K562 (cell line): Measurements from ENCODE around the gene TLL1. TPM values are rescaled to one million over a fixed set of nuclear protein-coding genes. Genes with fewer than 3 reads are reported as not detected.

ENCODE experiments used
- ATAC-seq: fragments of 200-7000 bp; cut with Tn5 transposase; 3 replicates; pipeline ENCODE4 v1.9.1; 2020; ENCODE audit warnings: moderate library complexity
- BruUV-seq: library from RNA; stranded (reverse); fragments of 400-500 nt; replicated peaks from 2 replicates; lab custom pipeline; 2021; lab: Mats Ljungman, UMichigan
- CTCF ChIA-PET: fragments of 300-600 bp; formaldehyde crosslinking; extraction: SDS; loops from one replicate; lab custom pipeline; 2021; ENCODE audit warnings: low intra/inter-chr PET ratio; lab: Yijun Ruan, JAX
- POLR2A ChIA-PET: fragments of 300-600, 350-650 bp; sonication (Branson Sonifier 250); formaldehyde crosslinking; extraction: SDS; loops from one replicate; lab custom pipeline; 2021; ENCODE audit warnings: antibody characterized with exemption, inconsistent platforms; lab: Yijun Ruan, JAX
- DNase-seq, 4 experiments: peaks; one replicate each; pipeline versions ENCODE4 v3.0.0 to v3.0.0-alpha.2; 2011 to 2018; ENCODE audit warnings: low spot score in 3 of 4, mixed read lengths in 3 of 4; ENCODE audit errors: extremely low read depth in 1 of 4
- FAIRE-seq: peaks from 2 replicates; lab custom pipeline; 2011; peaks lifted over from hg19 to GRCh38; lab: Jason Lieb, UNC
- H2AFZ ChIP-seq: 2 replicates; pipeline ENCODE4 v1.6.0; 2011; ENCODE audit warnings: low read depth, low read length, control low read depth, inconsistent platforms
- H3K27ac ChIP-seq: fragments of 200-600 bp; 3 replicates; pipeline ENCODE4 v1.8.0; 2011; ENCODE audit warnings: low read depth, mild to moderate bottlenecking, control low read depth, inconsistent platforms, low read length, moderate library complexity, mixed read lengths; ENCODE audit errors: extremely low read depth
- H3K27me3 ChIP-seq, 2 experiments: fragments of 300-600 bp in 1 of 2; 2 replicates in 1 of 2; 3 replicates in 1 of 2; pipeline versions ENCODE4 v1.6.0 to v1.8.0; 2011; ENCODE audit warnings: inconsistent platforms in 2 of 2, low read length in 2 of 2, mild to moderate bottlenecking in 1 of 2, mixed read lengths in 1 of 2, moderate library complexity in 1 of 2; ENCODE audit not compliant: control insufficient read depth in 2 of 2, insufficient read depth in 2 of 2
- H3K36me3 ChIP-seq: fragments of 300-600 bp; 3 replicates; pipeline ENCODE4 v1.8.0; 2011; ENCODE audit warnings: mild to moderate bottlenecking, low read length, inconsistent platforms; ENCODE audit not compliant: control insufficient read depth, insufficient read depth
- H3K4me1 ChIP-seq, 2 experiments: fragments of 200-600 bp in 1 of 2; replicated peaks in 1 of 2; 2 replicates in 1 of 2; 3 replicates in 1 of 2; pipeline versions ENCODE4 v1.5.1 to v1.8.0; 2011; ENCODE audit warnings: inconsistent platforms in 2 of 2, low read length in 2 of 2, mild to moderate bottlenecking in 1 of 2, mixed read lengths in 1 of 2, moderate library complexity in 1 of 2; ENCODE audit not compliant: control insufficient read depth in 2 of 2, insufficient read depth in 2 of 2
- H3K4me2 ChIP-seq: 2 replicates; pipeline ENCODE4 v1.6.1; 2011; ENCODE audit warnings: low read length, control low read depth, inconsistent platforms, mixed read lengths; ENCODE audit not compliant: insufficient read depth
- H3K4me3 ChIP-seq: fragments of 200-600 bp; sonication (generic), shearing (Covaris generic); 2 replicates; pipeline ENCODE4 v1.5.1; 2016; ENCODE audit warnings: control low read depth, inconsistent platforms
- H3K79me2 ChIP-seq: fragments of 200-600 bp; 3 replicates; pipeline ENCODE4 v1.8.0; 2011; ENCODE audit warnings: low read length, inconsistent platforms; ENCODE audit not compliant: control insufficient read depth, insufficient read depth
- H3K9ac ChIP-seq, 2 experiments: 2 replicates each; pipeline versions ENCODE4 v1.6.0 to v1.6.1; 2011; ENCODE audit warnings: low read depth in 2 of 2, low read length in 2 of 2, control low read depth in 1 of 2, inconsistent platforms in 1 of 2, mild to moderate bottlenecking in 1 of 2, mixed read lengths in 1 of 2; ENCODE audit not compliant: insufficient read depth in 1 of 2
- H3K9me1 ChIP-seq: one replicate; pipeline ENCODE4 v1.6.0; 2011; ENCODE audit warnings: inconsistent platforms, mild to moderate bottlenecking, low read length, moderate library complexity; ENCODE audit not compliant: control insufficient read depth, insufficient read depth
- H3K9me3 ChIP-seq: replicated peaks from 2 replicates; pipeline ENCODE4 v1.5.1; 2011; ENCODE audit warnings: low read depth, low read length, inconsistent platforms; ENCODE audit not compliant: control insufficient read depth, insufficient read depth
- H4K20me1 ChIP-seq: replicated peaks from 2 replicates; pipeline ENCODE4 v1.6.1; 2011; ENCODE audit warnings: low read length, inconsistent platforms, mixed read lengths; ENCODE audit not compliant: control insufficient read depth, insufficient read depth
- CHD4 ChIP-seq: fragments of 200-600 bp; sonication (generic); IDR thresholded peaks from 3 replicates; pipeline ENCODE4 v1.6.1; 2012; ENCODE audit warnings: low read depth, mild to moderate bottlenecking, mixed read lengths, low read length, inconsistent platforms; ENCODE audit not compliant: insufficient read depth, insufficient replicate concordance, poor library complexity, severe bottlenecking
- CUX1 ChIP-seq: fragments of 200-800 bp; sonication (Bioruptor generic); IDR thresholded peaks from 2 replicates; pipeline ENCODE4 v1.6.1; 2016; ENCODE audit warnings: missing genetic modification characterization, missing compliant biosample characterization
- HNRNPLL ChIP-seq: fragments of 200-400 bp; formaldehyde crosslinking; IDR thresholded peaks from 2 replicates; pipeline ENCODE4 v1.6.1; 2017; ENCODE audit warnings: low read length, low read depth, mild to moderate bottlenecking; ENCODE audit not compliant: poor library complexity, severe bottlenecking
- KLF6 ChIP-seq: fragments of 250-450 bp; sonication (Bioruptor Pico); IDR thresholded peaks from 2 replicates; pipeline ENCODE4 v1.4.0; 2020; ENCODE audit warnings: mild to moderate bottlenecking, moderate library complexity, borderline replicate concordance
- RAD21 ChIP-seq, 2 experiments: fragments of 250-450 bp in 1 of 2; fragments of 450-650 bp in 1 of 2; sonication (Bioruptor Pico) in 1 of 2; formaldehyde crosslinking in 1 of 2; IDR thresholded peaks in 1 of 2; conservative IDR thresholded peaks in 1 of 2; 2 replicates each; pipeline versions ENCODE4 v1.4.0 to v1.8.0; 2020 to 2022; ENCODE audit warnings: mild to moderate bottlenecking in 2 of 2, moderate library complexity in 1 of 2
- SP2 ChIP-seq: IDR thresholded peaks from 2 replicates; pipeline ENCODE4 v1.6.1; 2011; ENCODE audit warnings: mild to moderate bottlenecking, low read depth, low read length, moderate library complexity; ENCODE audit not compliant: poor library complexity, severe bottlenecking; ENCODE audit errors: extremely low read depth
- WHSC1 ChIP-seq: IDR thresholded peaks from one replicate; pipeline ENCODE4 v1.6.1; 2012; ENCODE audit warnings: low read length, control low read depth, inconsistent platforms
- ZKSCAN1 ChIP-seq: fragments of 150-350 bp; IDR thresholded peaks from 2 replicates; pipeline ENCODE4 v1.6.1; 2016; ENCODE audit warnings: low read depth, low read length
- ZNF146 ChIP-seq: IDR thresholded peaks from one replicate; pipeline ENCODE4 v1.6.1; 2018; ENCODE audit warnings: missing compliant biosample characterization; ENCODE audit not compliant: unreplicated experiment
- WGBS: fragments of 100-300 bp; shearing (Covaris generic); methylation state at CpG from one replicate; pipeline ENCODE4 v1.1.6; 2016; ENCODE audit warnings: low coverage, mixed read lengths; ENCODE audit not compliant: insufficient coverage; ENCODE audit errors: missing lambda C conversion rate; 5-methylcytosine and 5-hydroxymethylcytosine counted together
- in situ Hi-C: fragments of 300-500 bp; cut with MboI; formaldehyde crosslinking; loops from 4 replicates; pipeline ENCODE4 v1.15.0; 2018; ENCODE audit warnings: inconsistent platforms, mixed read lengths
- intact Hi-C: fragments of 100-400 bp; cut with micrococcal nuclease; formaldehyde crosslinking; loops from 2 replicates; pipeline ENCODE4 v1.14.2; 2022
- polyA plus RNA-seq, 8 experiments: library from polyadenylated mRNA; depleted of rRNA in 4 of 8; stranded (reverse) in 5 of 8; unstranded in 3 of 8; fragments of >200 nt; fragmentation: Nextera tagmentation in 2 of 8; fragmentation: Illumina TruSeq in 1 of 8; extraction: Ambion mirVana in 2 of 8; extraction: Trizol in 1 of 8; gene quantifications; 2 replicates each; pipeline versions ENCODE4 v1.2.1 to v1.2.3, GENCODE V29; 2011 to 2014; ENCODE audit warnings: inconsistent platforms in 1 of 8, missing spikeins in 1 of 8
- total RNA-seq, 7 experiments: library from RNA; depleted of rRNA in 6 of 7; stranded (reverse); fragments of >200 nt in 6 of 7; fragmentation: Illumina TruSeq in 2 of 7; extraction: Trizol in 2 of 7; gene quantifications; 2 replicates each; pipeline versions ENCODE4 v1.2.1 to v1.2.3, GENCODE V29; 2011 to 2021; ENCODE audit warnings: low replicate concordance in 1 of 7

TLL1 gene
- total and polyA plus RNA-seq, 9 of the 15 experiments (the other 6 are each of a cell fraction or from before 2014, with no cell fraction given), result not detected

DNA sequence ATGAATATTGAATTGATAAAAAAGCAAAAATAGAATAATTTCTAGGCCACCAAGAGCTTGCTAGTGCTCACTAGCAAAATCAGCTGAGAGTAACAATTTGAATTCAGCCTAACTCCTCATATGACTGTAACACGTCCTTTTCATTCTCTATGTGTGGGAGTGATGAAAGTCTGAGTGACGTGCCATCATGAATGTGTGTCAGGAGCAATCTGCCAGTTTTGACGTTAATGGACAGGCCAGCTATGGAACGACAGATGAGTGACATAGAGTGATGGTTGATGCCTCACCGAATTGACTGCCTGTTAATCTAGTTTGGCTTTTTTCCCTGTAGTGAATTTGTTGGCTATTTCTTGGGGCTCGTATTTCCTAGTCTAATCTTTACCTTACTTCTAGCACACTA, 200.7 kb downstream of the TLL1 start:
- H3K9ac ChIP-seq, result no peak overlapping the region
- WGBS, result 0% methylated on average over 6 of the region's 6 CpGs
- H3K4me1 ChIP-seq, result no peaks in the 10 kb centered on the region
- no peak for FAIRE-seq
- no peak overlapping the region for H2AFZ ChIP-seq
- H3K27ac ChIP-seq, result no peak overlapping the region
- H3K4me3 ChIP-seq, result no peak overlapping the region
- no peaks in the 10 kb centered on the region for H4K20me1 ChIP-seq
- no peaks in the 10 kb centered on the region for H3K9me3 ChIP-seq
- no peak for DNase-seq
- ChIA-PET CTCF (no interaction called here), POLR2A (no interaction called here)
- TF ChIP-seq WHSC1 (no peak), RAD21 (CRISPR knock-in tag; conservative IDR thresholded peaks at IDR 0.05 in 1 of 2, IDR thresholded peaks at IDR 0.05 in 1 of 2) (no peak), ZNF146 (no peak), KLF6 (CRISPR knock-in tag) (no peak), CHD4 (no peak), ZKSCAN1 (no peak)
- H3K36me3 ChIP-seq, result no peaks in the 10 kb centered on the region
- in situ Hi-C loops (no loop called here), intact Hi-C loops (no loop called here)
- H3K27me3 ChIP-seq, result no peaks in the 10 kb centered on the region
- no peaks in the 10 kb centered on the region for H3K79me2 ChIP-seq
- no peak for ATAC-seq
- BruUV-seq, result no TSS peak
- no peak overlapping the region for H3K4me2 ChIP-seq
- no peaks in the 10 kb centered on the region for H3K9me1 ChIP-seq

GRCh38 chr4:166075599-166075998, 202.6 kb downstream of the TLL1 start:
- Histone ChIP-seq H3K27me3 (no peaks in the 10 kb centered on the region), H2AFZ (no peak overlapping the region), H4K20me1 (no peaks in the 10 kb centered on the region), H3K27ac (no peak overlapping the region), H3K4me1 (no peaks in the 10 kb centered on the region), H3K79me2 (no peaks in the 10 kb centered on the region), H3K4me3 (no peak overlapping the region), H3K4me2 (no peak overlapping the region), H3K9me3 (no peaks in the 10 kb centered on the region), H3K36me3 (no peaks in the 10 kb centered on the region), H3K9me1 (no peaks in the 10 kb centered on the region), H3K9ac (no peak overlapping the region)
- in situ Hi-C loops (loop anchor here (25.0 kb wide), 1 partner anchor 938 kb away; no protein-coding TSS in a partner anchor), intact Hi-C loops (no loop called here)
- DNase-seq (no peak), FAIRE-seq (no peak), ATAC-seq (no peak)
- 0% methylated on average over 1 of the region's 1 CpG for WGBS
- ChIA-PET POLR2A (no interaction called here), CTCF (no interaction called here)
- no TSS peak for BruUV-seq
- TF ChIP-seq CUX1 (CRISPR knock-in tag) (no peak), SP2 (no peak), HNRNPLL (no peak)
